Stomach (tissue), 9 donors: ENCODE data around the gene CTTNBP2. TPM values are rescaled to one million over a fixed set of nuclear protein-coding genes. Genes with fewer than 3 reads are reported as not detected.

Source experiments
- DNase-seq, 2 donors: peaks; one replicate each; pipeline versions ENCODE4 v3.0.0 to v3.0.0-alpha.2; 2013 to 2019
- H3K27ac ChIP-seq, 5 donors: fragments of 200-600 bp in 4 of 5; sonication (generic) in 4 of 5; one replicate each; pipeline ENCODE4 v1.5.1; 2013 to 2019; ENCODE audit warnings: mild to moderate bottlenecking in 1 of 5, moderate library complexity in 1 of 5
- H3K27me3 ChIP-seq, 3 donors: fragments of 200-600 bp; sonication (generic); one replicate each; pipeline ENCODE4 v1.5.1; 2017 to 2019; ENCODE audit warnings: mixed run types in 1 of 3
- H3K36me3 ChIP-seq, 4 donors: fragments of 200-600 bp; sonication (generic); 1 replicate in 3 of 4; 2 replicates in 1 of 4; pipeline ENCODE4 v1.5.1; 2016 to 2019
- H3K4me1 ChIP-seq, 4 donors: fragments of 200-600 bp; sonication (generic); one replicate each; pipeline ENCODE4 v1.5.1; 2016 to 2019
- H3K4me3 ChIP-seq, 4 donors: fragments of 200-600 bp; sonication (generic) in 3 of 4; one replicate each; pipeline ENCODE4 v1.5.1; 2016 to 2019; ENCODE audit warnings: mild to moderate bottlenecking in 1 of 4
- H3K9me3 ChIP-seq, 4 donors: fragments of 200-600 bp; sonication (generic); one replicate each; pipeline ENCODE4 v1.5.1; 2016 to 2019
- EP300 ChIP-seq: sonication (generic); formaldehyde crosslinking; IDR thresholded peaks from one replicate; pipeline ENCODE4 v1.6.1; 2017; ENCODE audit warnings: antibody characterized with exemption
- POLR2A ChIP-seq, 4 donors: fragments of 450-650 bp; IDR thresholded peaks; one replicate each; pipeline ENCODE4 v1.6.1; 2016; ENCODE audit warnings: antibody characterized with exemption in 4 of 4, control low read depth in 2 of 4, mild to moderate bottlenecking in 1 of 4, moderate library complexity in 1 of 4
- POLR2AphosphoS5 ChIP-seq, 3 donors: sonication (generic); formaldehyde crosslinking; IDR thresholded peaks; one replicate each; pipeline ENCODE4 v1.6.1; 2016; ENCODE audit warnings: antibody characterized with exemption in 3 of 3
- WGBS, 5 donors: extraction: QIAGEN DNeasy Blood & Tissue Kit in 3 of 5; methylation state at CpG; one replicate each; pipeline versions ENCODE4 v1.1.5 to v1.1.7; 2013 to 2018; 5-methylcytosine and 5-hydroxymethylcytosine counted together
- intact Hi-C: fragments of 100-400 bp; cut with DNase I; formaldehyde crosslinking; loops from one replicate; pipeline ENCODE4 v1.15.1; 2023; ENCODE audit warnings: low total_unique reads
- polyA plus RNA-seq, 3 donors: library from polyadenylated mRNA; stranded (reverse); fragments of 200-250 nt; gene quantifications; one replicate each; pipeline ENCODE4 v1.2.3, GENCODE V29; 2013
- total RNA-seq, 5 donors: library from RNA; depleted of rRNA; stranded (reverse); fragments of >200 nt; gene quantifications; one replicate each; pipeline versions ENCODE4 v1.1.0 to v1.2.3, GENCODE V29; 2014 to 2016
- TF ChIP-seq, protein P1 (sequence below), 7 experiments: fragments of 450-650 bp in 4 of 7; fragments of 200-600 bp in 3 of 7; sonication (generic) in 3 of 7; IDR thresholded peaks; one replicate each; pipeline ENCODE4 v1.5.1; 2016 to 2019; ENCODE audit warnings: antibody characterized with exemption in 7 of 7, control low read depth in 2 of 7, mild to moderate bottlenecking in 1 of 7
- donor health status: healthy with polysubstance abuse.
- donor health status: Bipolar disorder and iron deficiency.
- donor health status: healthy.

Gene CTTNBP2
- total and polyA plus RNA-seq, 8 donors: 0.62 to 56.4 (median 5.6) TPM

DNA sequence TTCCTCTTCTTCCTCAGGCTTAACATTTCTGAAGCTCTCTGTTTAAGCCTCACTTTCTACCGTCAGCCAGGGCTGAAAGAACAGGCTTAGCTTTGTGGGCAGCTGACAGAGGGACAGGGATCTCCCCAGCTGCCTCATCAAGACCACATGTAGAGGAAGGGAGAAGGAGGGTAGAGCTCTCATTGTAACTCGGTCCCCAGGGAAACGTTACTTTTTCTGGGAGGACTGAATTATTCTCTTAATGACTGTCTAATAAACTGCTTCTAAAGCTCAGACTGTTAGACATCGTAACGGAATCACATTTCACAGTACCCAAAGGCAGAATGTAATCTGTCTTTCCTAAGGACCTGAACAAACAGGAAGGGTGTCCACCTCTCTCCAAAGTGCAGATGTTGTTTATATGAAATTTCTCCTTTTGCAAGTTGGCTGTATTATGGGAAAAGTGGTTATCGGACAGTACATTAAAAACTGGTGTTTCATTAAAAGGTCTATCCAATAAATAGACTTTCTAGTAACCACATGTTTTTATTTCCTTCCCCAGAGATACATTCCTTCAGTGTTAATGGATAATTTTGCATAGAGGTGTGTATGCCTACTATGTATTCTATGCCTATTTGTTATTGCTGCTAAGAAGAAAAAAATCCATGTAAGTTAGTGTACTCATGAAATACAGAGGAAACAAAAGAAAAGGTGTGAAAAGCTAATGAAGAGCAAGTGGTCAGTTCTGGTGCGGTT, 144.2 kb downstream of the CTTNBP2 start:
- TF ChIP-seq, protein P1, sequence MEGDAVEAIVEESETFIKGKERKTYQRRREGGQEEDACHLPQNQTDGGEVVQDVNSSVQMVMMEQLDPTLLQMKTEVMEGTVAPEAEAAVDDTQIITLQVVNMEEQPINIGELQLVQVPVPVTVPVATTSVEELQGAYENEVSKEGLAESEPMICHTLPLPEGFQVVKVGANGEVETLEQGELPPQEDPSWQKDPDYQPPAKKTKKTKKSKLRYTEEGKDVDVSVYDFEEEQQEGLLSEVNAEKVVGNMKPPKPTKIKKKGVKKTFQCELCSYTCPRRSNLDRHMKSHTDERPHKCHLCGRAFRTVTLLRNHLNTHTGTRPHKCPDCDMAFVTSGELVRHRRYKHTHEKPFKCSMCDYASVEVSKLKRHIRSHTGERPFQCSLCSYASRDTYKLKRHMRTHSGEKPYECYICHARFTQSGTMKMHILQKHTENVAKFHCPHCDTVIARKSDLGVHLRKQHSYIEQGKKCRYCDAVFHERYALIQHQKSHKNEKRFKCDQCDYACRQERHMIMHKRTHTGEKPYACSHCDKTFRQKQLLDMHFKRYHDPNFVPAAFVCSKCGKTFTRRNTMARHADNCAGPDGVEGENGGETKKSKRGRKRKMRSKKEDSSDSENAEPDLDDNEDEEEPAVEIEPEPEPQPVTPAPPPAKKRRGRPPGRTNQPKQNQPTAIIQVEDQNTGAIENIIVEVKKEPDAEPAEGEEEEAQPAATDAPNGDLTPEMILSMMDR (IDR thresholded peaks at IDR 0.05): no peak
- TF ChIP-seq POLR2AphosphoS5 (IDR thresholded peaks at IDR 0.05) (no peak), EP300 (no peak), POLR2A (IDR thresholded peaks at IDR 0.05) (no peak)
- WGBS, 5 donors: 53 to 62% (median 54%) methylated on average over 7 of the region's 7 CpGs
- Histone ChIP-seq H3K27ac (no peak overlapping the region), H3K4me3 (no peak overlapping the region), H3K36me3 (peaks cover 0 to 12% (median 5%) of the 10 kb centered on the region in 4 donors), H3K27me3 (no peaks in the 10 kb centered on the region), H3K4me1 (no peaks in the 10 kb centered on the region), H3K9me3 (no peaks in the 10 kb centered on the region)
- intact Hi-C loops: no loop called here
- peak in 1 of 2 donors; percentile 7 for DNase-seq

GRCh38 chr7:117724898-117725297, 148.3 kb downstream of the CTTNBP2 start:
- TF ChIP-seq, protein P1 (IDR thresholded peaks at IDR 0.05): no peak
- TF ChIP-seq POLR2A (IDR thresholded peaks at IDR 0.05) (no peak), POLR2AphosphoS5 (IDR thresholded peaks at IDR 0.05) (no peak), EP300 (no peak)
- Histone ChIP-seq H3K4me1 (no peaks in the 10 kb centered on the region), H3K9me3 (no peaks in the 10 kb centered on the region), H3K27me3 (no peaks in the 10 kb centered on the region), H3K4me3 (no peak overlapping the region), H3K36me3 (peaks cover 0 to 11% (median 4%) of the 10 kb centered on the region in 4 donors), H3K27ac (no peak overlapping the region)
- 89 to 99% (median 97%) methylated on average over 3 of the region's 3 CpGs for WGBS, 5 donors
- intact Hi-C loops: no loop called here
- DNase-seq: no peak

DNA sequence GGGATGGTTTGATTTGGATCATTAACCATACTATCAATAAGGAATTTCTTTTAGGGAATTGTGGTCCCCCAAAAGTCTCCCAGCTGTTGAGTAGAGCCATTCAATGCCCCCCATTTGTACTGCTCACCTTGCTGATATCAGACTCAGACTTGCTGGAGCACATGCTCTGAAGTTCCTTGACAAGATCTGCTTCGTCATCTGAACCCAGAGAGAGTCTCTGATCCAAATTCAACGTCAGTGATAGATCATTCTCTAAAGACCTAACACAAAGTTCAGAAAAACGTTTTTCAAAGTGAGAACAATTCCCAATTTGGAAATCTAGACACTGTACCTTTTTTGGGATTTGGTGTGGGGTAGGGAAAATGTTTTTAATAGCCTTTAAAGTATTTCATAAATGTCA, 153.9 kb downstream of the CTTNBP2 start:
- Histone ChIP-seq H3K4me3 (no peak overlapping the region), H3K9me3 (no peaks in the 10 kb centered on the region), H3K4me1 (peaks cover 0 to 7% (median 2%) of the 10 kb centered on the region in 4 donors), H3K27me3 (no peaks in the 10 kb centered on the region), H3K36me3 (peaks cover 0 to 10% (median 4%) of the 10 kb centered on the region in 4 donors), H3K27ac (no peak overlapping the region)
- no peak for DNase-seq
- 79 to 83% (median 81%) methylated on average over 3 of the region's 3 CpGs for WGBS, 5 donors
- intact Hi-C loops: no loop called here
- TF ChIP-seq EP300 (no peak), POLR2A (IDR thresholded peaks at IDR 0.05) (no peak), POLR2AphosphoS5 (IDR thresholded peaks at IDR 0.05) (no peak)
- TF ChIP-seq, protein P1 (IDR thresholded peaks at IDR 0.05): no peak

DNA sequence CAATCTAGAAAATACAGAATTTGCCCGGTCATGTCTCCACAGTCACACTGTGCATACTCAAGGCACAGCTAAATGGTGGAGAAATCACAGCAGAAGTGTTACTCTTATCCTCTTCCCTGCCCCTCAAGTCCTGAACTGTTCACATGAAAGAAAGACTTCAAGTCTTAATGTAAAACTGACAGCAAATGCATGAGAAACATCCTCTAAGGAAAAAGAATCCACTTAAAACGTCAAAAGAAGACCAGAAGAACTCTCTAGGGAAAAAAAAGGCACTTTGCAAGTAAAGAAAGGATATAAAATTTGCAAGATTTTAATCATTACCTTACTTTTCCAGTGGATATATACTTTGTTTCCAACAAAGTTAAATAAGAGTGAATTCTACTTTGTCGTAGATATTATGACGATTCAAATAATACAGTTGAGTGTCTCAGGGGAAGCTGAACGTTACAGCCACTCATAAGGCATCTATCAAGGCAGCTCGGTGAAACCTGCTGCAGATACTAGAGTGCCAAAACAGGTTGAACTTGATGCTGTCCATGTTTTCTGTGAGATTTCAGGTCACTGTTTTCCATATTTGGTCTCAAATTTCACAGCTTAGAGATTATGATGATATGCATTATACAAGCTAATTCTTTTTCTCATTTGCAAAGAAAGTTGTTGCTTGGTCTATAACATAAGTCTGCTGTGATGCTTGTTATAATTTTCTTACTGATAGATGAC, 155.0 kb downstream of the CTTNBP2 start:
- H3K27me3 ChIP-seq: no peaks in the 10 kb centered on the region
- no peaks in the 10 kb centered on the region for H3K9me3 ChIP-seq
- peaks cover 0 to 7% (median 2%) of the 10 kb centered on the region in 4 donors for H3K4me1 ChIP-seq
- WGBS, 5 donors: 55 to 71% (median 70%) methylated on average over 6 of the region's 6 CpGs
- H3K36me3 ChIP-seq: peaks cover 0 to 10% (median 0%) of the 10 kb centered on the region in 4 donors
- intact Hi-C loops: no loop called here
- no peak overlapping the region for H3K4me3 ChIP-seq
- H3K27ac ChIP-seq: no peak overlapping the region
- TF ChIP-seq, protein P1 (IDR thresholded peaks at IDR 0.05): no peak
- no peak for DNase-seq
